ENCODE measurements around the gene XYLT2.
"Not testable (repeated sequence)": the region's sequence is repeated elsewhere in the genome, so short reads cannot be mapped to it uniquely, and the experiment has no call there.

The XYLT2 gene

GRCh38 chr17:50345432-50346312 lies at the start of gene XYLT2:
Gene XYLT2, plus strand, starts transcription at chr17:50346126. Its CDS starts 15 bp downstream, at chr17:50346141.
- peak; percentile 37 for DNase-seq

- DNase-seq = peak; percentile 47
Observed at GRCh38 chr17:50297407-50297865, 48.5 kb upstream of the XYLT2 start.

GRCh38 chr17:50298018-50298417 lies 47.9 kb upstream of the XYLT2 start:
- DNase-seq = no peak

GRCh38 chr17:50299776-50300175 lies 46.1 kb upstream of the XYLT2 start:
- no peak for DNase-seq

- DNase-seq = not testable (repeated sequence)
Observed at GRCh38 chr17:50300824-50301223, 45.1 kb upstream of the XYLT2 start.

- no peak for DNase-seq
Observed at GRCh38 chr17:50301891-50302584, 43.9 kb upstream of the XYLT2 start.

- DNase-seq = no peak
Observed at GRCh38 chr17:50303051-50303450, 42.9 kb upstream of the XYLT2 start.

- no peak for DNase-seq
Observed at GRCh38 chr17:50303596-50303995, 42.3 kb upstream of the XYLT2 start.

- DNase-seq = no peak
Observed at GRCh38 chr17:50304781-50305404, 41.0 kb upstream of the XYLT2 start.

GRCh38 chr17:50307654-50308053 lies 38.3 kb upstream of the XYLT2 start:
- no peak for DNase-seq

- DNase-seq = no peak
Observed at GRCh38 chr17:50308666-50309065, 37.3 kb upstream of the XYLT2 start.

GRCh38 chr17:50310455-50311111 lies 35.3 kb upstream of the XYLT2 start:
- DNase-seq = no peak

- DNase-seq = no peak
Observed at GRCh38 chr17:50311112-50311460, 34.8 kb upstream of the XYLT2 start.

GRCh38 chr17:50311483-50311882 lies 34.4 kb upstream of the XYLT2 start:
- DNase-seq = no peak

GRCh38 chr17:50312308-50312707 lies 33.6 kb upstream of the XYLT2 start:
- no peak for DNase-seq

GRCh38 chr17:50314456-50315011 lies 31.4 kb upstream of the XYLT2 start:
- DNase-seq = no peak

- no peak for DNase-seq
Observed at GRCh38 chr17:50316016-50316587, 29.8 kb upstream of the XYLT2 start.

GRCh38 chr17:50316660-50317059 lies 29.3 kb upstream of the XYLT2 start:
- DNase-seq = not testable (repeated sequence)

- no peak for DNase-seq
Observed at GRCh38 chr17:50317121-50317520, 28.8 kb upstream of the XYLT2 start.

GRCh38 chr17:50318501-50319285 lies 27.2 kb upstream of the XYLT2 start:
- DNase-seq = no peak

GRCh38 chr17:50319306-50320004 lies 26.5 kb upstream of the XYLT2 start:
- DNase-seq = no peak

Data from NCI-H748 treated with DMSO at 0.1 percent for 48 hours (cell line).